Measurements from ENCODE around the gene TTC9B.
A peak's percentile ranks its signal among the peaks of the same experiment; 100 is the strongest.

Gene TTC9B

GRCh38 chr19:40217934-40218890 lies at the start of gene TTC9B:
Gene TTC9B (minus strand): TSS chr19:40218384. CDS start chr19:40218381, 3 bp downstream.
- DNase-seq (ENCODE audit: low spot score) (peak; percentile 35), FAIRE-seq (no peak)

DNA sequence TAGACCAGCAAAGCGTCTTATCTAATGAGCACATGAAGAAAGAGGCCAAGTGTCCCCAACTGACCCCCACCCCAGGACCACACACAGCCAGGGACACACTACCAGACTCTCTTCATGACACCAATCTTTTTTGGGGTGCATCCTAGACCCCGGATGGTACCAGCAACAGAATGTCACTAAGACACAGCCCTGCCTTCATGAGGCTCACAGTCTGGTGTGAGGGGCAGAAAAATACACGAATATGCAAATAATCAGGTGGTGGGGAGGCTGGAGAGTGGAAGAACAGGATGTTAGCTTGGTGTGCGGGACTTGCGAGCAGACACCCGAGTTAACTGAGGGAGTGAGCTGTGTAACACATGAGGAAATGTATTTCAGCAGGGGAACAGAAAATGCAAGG lies 49.4 kb upstream of the TTC9B start:
- no peak for FAIRE-seq

GRCh38 chr19:40266912-40267600 lies 48.9 kb upstream of the TTC9B start:
- no peak for DNase-seq (ENCODE audit: low spot score)
- FAIRE-seq = no peak

More for the DNA sequence above, 49.4 kb upstream of the TTC9B start:
- DNase-seq (ENCODE audit: low spot score) = no peak

DNA sequence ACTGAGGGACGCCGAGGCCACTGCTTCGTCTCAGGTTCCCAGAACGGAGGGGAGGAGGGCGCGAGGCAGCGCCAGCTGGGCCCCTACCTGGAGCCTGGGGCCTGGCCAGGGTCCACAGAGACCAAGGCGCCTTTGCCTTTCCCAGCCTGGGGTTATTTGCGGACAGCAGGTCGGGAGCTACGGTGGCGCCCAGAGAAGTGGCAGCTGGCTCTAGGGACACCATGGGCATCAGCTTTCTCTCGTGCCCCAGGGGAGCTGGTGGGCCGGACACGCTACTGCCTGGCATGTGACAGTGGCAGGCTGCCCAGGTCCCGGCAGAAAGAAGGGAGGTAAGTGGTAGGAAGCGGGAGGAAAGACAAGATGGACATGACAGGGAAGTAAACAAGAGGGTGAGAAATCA lies 47.9 kb upstream of the TTC9B start:
- no peak for FAIRE-seq
- no peak for DNase-seq (ENCODE audit: low spot score)

DNA sequence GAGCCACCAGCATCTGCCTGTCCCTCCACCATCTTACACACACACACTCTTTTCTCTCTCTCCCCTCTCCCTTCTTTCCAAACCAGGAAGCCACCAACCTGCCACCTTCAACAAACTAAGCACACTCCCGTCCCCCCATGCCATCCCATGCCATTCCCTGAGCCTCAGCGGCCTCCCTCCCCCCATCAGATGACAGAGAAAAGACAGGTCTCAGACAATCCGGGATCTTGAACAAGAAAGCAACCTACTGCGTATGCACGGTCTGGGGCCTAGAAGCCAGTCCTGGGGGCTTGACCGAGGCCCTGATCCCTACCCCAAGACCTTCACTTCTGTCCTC lies 47.5 kb upstream of the TTC9B start:
- FAIRE-seq (no peak), DNase-seq (ENCODE audit: low spot score) (no peak)

GRCh38 chr19:40265055-40265762 lies 47.0 kb upstream of the TTC9B start:
- no peak for FAIRE-seq

GRCh38 chr19:40264314-40265054 lies 46.3 kb upstream of the TTC9B start:
- DNase-seq (ENCODE audit: low spot score) (no peak), FAIRE-seq (no peak)

More at GRCh38 chr19:40265055-40265762, 47.0 kb upstream of the TTC9B start:
- DNase-seq (ENCODE audit: low spot score) = no peak

DNA sequence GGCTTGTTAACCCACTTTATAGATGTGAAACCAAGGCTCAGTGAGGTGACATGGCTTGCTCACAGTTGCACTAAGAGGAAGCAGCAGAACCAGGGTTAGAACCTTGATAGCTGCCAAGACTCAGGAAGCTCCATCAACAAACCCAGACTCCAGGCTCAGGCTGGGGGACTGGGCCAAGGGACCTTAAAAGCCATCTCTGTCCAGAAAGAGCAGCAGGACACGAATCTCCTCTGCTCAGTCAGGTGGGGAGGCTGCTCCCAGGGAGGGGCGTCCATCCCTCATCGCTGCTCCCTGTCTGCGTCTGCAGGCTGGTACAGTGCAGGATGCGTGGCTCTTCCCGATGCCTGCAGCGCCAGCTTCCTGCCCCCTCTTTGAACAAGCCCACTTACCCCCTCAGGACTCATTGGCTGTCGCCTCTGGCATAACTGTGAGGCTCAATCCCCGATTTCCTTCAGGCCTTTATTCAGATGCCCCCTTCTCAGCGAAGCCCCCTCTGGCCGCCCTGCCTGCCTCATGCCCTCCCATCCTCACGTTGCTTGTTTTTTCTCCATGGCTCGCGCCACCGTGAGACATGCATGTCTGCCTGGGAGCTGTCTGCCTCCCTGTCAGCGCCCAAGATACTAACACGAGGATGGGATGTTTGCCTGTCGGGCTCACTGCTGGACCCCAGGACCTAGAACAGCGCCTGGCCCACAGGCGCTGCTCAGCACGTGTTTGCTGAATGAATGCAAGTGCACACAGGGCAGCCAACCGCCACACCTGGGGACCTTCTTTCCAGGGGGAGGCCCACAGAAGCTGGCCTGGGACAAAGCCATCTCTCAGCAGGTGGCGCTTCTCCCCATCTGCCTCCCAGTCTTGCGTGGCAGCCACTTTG lies 45.5 kb upstream of the TTC9B start:
- DNase-seq (ENCODE audit: low spot score) (no peak), FAIRE-seq (no peak)

DNA sequence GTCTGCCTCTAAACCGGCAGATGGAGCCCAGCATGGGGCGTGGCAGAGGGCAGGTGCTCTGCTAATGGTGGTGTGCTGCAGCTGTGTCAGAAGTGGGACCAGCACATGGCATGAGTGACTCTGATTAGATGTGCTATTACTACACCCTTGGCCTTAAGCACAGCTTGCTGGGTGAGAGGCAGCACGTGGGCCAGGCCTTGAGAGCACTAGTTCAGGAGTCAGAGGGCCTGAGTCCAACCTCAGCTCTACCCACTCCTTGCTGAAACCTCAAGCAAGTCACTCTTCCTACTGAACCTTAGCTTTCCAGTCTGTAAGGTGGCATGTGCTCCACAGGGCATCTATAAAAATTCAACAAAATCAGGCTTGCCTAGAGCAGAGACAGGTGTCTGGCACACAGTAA lies 44.2 kb upstream of the TTC9B start:
- FAIRE-seq (no peak), DNase-seq (ENCODE audit: low spot score) (no peak)

GRCh38 chr19:40261631-40262030 lies 43.4 kb upstream of the TTC9B start:
- DNase-seq (ENCODE audit: low spot score) = no peak
- no peak for FAIRE-seq

GRCh38 chr19:40257096-40257517 lies 38.9 kb upstream of the TTC9B start:
- no peak for FAIRE-seq

DNA sequence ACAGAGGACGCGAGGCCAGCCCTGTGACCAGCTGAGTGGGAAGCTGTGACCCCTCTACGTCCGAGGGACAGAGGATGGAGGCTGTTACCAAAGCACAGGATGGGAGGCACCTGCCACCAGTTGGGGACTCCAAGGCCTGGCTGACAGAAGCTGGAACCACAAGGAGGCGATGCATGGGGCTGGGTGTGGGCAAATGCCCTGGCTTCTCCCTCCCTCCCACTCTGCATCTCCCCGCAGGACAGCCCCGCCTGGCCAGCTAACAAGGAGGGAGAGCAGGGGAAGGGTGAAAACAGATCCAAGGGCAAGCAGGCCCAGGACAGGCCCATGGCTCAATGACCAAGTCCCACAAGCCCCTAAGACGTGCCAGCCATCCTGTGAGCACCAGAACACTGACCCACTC lies 38.3 kb upstream of the TTC9B start:
- FAIRE-seq (no peak), DNase-seq (ENCODE audit: low spot score) (no peak)

More at GRCh38 chr19:40257096-40257517, 38.9 kb upstream of the TTC9B start:
- no peak for DNase-seq (ENCODE audit: low spot score)

- DNase-seq (ENCODE audit: low spot score) (no peak), FAIRE-seq (no peak)
Measured at GRCh38 chr19:40255619-40256166, 37.5 kb upstream of the TTC9B start.

- FAIRE-seq = no peak
Measured at GRCh38 chr19:40254714-40255418, 36.7 kb upstream of the TTC9B start.

DNA sequence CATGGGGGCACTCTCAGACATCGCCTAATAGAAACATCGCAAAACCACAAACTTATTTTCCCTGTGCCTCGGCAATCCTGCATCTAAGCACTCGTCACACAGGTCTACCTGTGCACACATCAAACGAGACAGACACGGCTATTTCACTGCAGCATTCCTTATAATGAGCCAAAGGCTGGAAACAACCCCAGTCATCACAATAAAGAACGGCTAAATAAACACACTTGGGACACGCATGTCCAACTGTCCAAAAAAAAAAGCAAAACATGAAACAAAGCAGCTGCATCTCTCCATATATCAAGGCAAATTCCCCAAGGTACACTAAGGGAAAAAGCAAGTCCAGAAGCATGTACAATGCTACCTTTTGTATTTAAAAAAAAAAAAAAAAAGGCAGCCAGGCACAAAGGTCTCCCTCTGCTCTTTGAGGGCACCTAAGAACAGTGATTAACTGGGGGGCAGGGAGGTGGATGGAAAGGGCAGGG lies 35.5 kb upstream of the TTC9B start:
- DNase-seq (ENCODE audit: low spot score) = no peak
- no peak for FAIRE-seq

More at GRCh38 chr19:40254714-40255418, 36.7 kb upstream of the TTC9B start:
- DNase-seq (ENCODE audit: low spot score) = no peak

DNA sequence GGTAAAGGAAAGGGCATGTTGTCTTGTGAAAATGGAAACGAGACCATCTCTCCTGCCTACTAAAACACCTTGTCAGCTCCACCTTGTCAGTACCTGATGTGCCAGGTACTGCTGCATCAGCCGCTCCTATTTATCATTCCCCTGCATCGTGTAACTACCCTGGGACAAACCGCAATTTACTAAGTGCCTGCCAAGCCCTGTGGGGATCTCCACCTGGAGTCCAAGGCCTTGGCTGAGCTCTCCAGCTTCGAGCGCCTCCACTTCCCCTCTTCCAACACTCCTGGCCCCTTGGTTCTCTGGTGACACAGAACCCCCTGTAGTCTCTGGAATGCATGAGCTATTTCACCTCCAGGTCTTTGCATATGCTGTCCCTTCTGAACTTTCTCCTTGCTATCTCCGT lies 34.2 kb upstream of the TTC9B start:
- no peak for DNase-seq (ENCODE audit: low spot score)
- no peak for FAIRE-seq

GRCh38 chr19:40251991-40252390 lies 33.8 kb upstream of the TTC9B start:
- FAIRE-seq (no peak), DNase-seq (ENCODE audit: low spot score) (no peak)

DNA sequence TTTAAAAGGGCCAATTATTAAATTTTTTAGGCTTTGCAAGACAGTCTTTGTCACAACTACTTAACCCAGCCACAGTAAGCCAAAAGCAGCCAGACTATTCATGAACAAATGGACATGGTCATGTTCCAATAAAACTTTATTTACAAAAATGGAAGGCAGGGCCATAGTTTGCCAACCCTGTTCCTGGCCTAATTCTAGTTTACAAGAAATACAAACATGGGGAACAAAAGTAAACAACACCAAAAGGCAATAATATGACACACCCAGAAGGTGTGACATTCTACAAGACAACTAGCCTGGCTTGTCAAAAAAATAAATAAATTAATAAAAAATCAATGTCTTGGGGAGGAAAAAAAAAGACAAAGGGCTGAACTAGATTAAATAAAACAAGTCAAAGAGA lies 33.1 kb upstream of the TTC9B start:
- DNase-seq (ENCODE audit: low spot score) (no peak), FAIRE-seq (no peak)

DNA sequence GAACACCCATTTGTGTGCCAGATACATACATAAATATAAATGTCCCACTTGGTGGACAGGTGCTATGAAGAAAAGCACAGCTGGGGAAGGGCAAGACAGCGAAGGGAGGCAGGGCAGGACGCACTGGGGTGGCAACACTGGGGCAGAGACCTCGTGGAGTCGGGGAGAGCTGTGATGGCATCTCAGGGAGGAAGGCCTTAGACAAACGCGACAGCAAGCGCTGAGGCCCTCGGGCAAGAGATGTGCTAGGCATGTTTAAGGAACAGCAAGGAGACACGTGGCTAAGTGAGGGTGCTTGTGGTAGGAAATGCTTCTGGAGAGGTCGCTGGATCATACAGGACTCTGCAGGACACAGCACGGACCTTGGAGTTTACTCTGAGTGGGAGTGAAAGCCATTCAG lies 31.6 kb upstream of the TTC9B start:
- no peak for FAIRE-seq
- DNase-seq (ENCODE audit: low spot score) = no peak

Measured in urothelium cell line (cell line).